ENCODE results near the gene SRPK2.

DNA sequence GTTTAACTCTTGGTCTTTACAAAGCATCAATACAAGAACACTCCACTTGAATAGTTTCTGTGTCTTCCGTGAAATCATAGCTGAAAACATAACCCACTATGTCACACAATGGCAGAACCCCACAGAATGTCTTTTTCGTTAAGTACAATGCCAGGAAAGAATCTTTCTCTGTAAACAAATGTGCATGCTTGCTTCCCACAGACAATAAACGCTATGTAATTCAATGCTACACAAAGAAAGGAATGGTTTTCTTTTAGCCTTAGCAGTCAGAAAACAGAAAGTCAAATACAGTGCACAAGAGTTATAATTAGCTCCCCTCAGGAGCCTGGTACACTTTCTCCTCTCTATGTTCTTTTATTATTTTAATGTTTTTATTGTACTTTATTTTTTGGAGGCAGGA lies 186.1 kb downstream of the SRPK2 start:
- TF ChIP-seq POLR2A (IDR thresholded peaks at IDR 0.05; ENCODE audit: low read depth) = no peak
- TF ChIP-seq, protein P1, sequence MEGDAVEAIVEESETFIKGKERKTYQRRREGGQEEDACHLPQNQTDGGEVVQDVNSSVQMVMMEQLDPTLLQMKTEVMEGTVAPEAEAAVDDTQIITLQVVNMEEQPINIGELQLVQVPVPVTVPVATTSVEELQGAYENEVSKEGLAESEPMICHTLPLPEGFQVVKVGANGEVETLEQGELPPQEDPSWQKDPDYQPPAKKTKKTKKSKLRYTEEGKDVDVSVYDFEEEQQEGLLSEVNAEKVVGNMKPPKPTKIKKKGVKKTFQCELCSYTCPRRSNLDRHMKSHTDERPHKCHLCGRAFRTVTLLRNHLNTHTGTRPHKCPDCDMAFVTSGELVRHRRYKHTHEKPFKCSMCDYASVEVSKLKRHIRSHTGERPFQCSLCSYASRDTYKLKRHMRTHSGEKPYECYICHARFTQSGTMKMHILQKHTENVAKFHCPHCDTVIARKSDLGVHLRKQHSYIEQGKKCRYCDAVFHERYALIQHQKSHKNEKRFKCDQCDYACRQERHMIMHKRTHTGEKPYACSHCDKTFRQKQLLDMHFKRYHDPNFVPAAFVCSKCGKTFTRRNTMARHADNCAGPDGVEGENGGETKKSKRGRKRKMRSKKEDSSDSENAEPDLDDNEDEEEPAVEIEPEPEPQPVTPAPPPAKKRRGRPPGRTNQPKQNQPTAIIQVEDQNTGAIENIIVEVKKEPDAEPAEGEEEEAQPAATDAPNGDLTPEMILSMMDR (IDR thresholded peaks at IDR 0.05) = no peak
- TF ChIP-seq POLR2AphosphoS5 (IDR thresholded peaks at IDR 0.05) = no peak
- TF ChIP-seq EP300 (IDR thresholded peaks at IDR 0.05) = no peak
